ENCODE data around the gene MOSPD3. TPM values are rescaled to one million over a fixed set of nuclear protein-coding genes. Genes with fewer than 3 reads are reported as not detected.

MOSPD3 gene
- total and polyA plus RNA-seq, 2 experiments from 2014 or later = 15.3 to 23.5 TPM

DNA sequence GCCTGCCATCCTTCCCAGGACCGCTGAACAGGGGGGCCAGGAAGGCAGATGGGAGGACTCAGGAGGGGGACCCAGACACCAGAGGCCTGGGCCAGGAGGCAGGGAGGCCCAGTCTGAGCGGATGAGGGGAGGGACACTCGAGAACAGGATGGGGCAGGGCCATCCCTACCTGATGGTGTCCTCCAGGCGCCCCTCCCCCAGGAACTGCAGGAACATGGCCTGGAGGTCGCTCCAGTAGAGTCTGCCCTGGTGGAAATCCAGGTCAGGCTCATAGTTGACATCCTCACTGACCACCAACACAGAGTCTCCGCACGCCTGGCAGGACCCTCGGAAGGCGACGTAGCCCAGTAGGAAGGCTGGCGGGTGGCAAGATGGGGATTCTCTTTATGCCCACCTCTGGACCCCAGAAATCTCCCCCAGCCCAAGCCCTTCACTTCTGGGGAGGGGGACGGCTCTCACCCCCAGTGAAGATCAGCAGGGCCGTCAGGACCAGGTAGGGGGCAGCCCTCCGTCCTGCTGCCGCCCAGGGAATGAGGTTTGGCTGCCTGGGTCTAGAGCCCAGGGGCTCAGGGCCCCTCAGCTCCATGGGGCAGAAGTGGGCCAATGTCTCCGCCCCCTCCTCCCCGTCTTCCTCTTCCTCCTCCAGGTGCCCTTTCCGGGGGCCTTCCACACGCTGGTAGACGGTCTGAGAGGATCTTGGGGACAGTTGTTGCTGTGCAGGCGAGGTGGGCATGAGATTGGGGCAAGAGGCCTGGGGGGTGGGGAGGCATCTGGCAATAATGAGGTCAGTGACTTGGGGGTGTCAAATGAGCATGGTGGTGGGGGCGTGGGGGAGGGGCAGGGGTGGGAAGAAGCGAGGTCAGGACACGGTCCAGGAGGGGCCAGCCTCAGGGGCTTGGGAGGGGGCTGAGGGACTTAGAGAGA lies 28.4 kb downstream of the MOSPD3 start:
- peaks cover 4% of the 10 kb centered on the region; the same call in 1 of the 2 replicates for H3K4me1 ChIP-seq (ENCODE audit: insufficient read depth)
- ATAC-seq = peak; percentile 4; the same call in 1 of the 3 replicates
- H3K27ac Mint-ChIP-seq = no peak overlapping the region

More for the DNA sequence above, 28.4 kb downstream of the MOSPD3 start:
- no peaks in the 10 kb centered on the region for H3K9me3 Mint-ChIP-seq
- TF ChIP-seq CTCF (conservative IDR thresholded peaks at IDR 0.05; ENCODE audit: low read depth in 2 of 2) (no peak), POLR2AphosphoS5 (IDR thresholded peaks at IDR 0.05; ENCODE audit: low read depth) (no peak), EZH2 (IDR thresholded peaks at IDR 0.05; ENCODE audit: low read depth, unreplicated experiment) (no peak), REST (IDR thresholded peaks at IDR 0.05; ENCODE audit: unreplicated experiment) (no peak), ZNF462 (CRISPR knock-in tag; IDR thresholded peaks at IDR 0.05) (no peak), EZH2phosphoT487 (IDR thresholded peaks at IDR 0.05; ENCODE audit: unreplicated experiment) (no peak), NANOG (IDR thresholded peaks at IDR 0.05; ENCODE audit: borderline replicate concordance) (no peak), JUNB (IDR thresholded peaks at IDR 0.05; ENCODE audit: unreplicated experiment) (no peak), CREB1 (CRISPR knock-in tag; IDR thresholded peaks at IDR 0.05; ENCODE audit: low read depth) (no peak), ZNF331 (CRISPR knock-in tag; IDR thresholded peaks at IDR 0.05; ENCODE audit: low read depth) (no peak), ZNF114 (CRISPR knock-in tag; IDR thresholded peaks at IDR 0.05) (no peak), STAT1 (IDR thresholded peaks at IDR 0.05; ENCODE audit: unreplicated experiment) (no peak)
- TF ChIP-seq, protein P1, sequence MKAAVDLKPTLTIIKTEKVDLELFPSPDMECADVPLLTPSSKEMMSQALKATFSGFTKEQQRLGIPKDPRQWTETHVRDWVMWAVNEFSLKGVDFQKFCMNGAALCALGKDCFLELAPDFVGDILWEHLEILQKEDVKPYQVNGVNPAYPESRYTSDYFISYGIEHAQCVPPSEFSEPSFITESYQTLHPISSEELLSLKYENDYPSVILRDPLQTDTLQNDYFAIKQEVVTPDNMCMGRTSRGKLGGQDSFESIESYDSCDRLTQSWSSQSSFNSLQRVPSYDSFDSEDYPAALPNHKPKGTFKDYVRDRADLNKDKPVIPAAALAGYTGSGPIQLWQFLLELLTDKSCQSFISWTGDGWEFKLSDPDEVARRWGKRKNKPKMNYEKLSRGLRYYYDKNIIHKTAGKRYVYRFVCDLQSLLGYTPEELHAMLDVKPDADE (IDR thresholded peaks at IDR 0.05) = no peak
- peak overlapping the region; percentile 60 for H3K4me2 ChIP-seq
- no peak overlapping the region for H3K27ac ChIP-seq (ENCODE audit: low read depth)
- no peak for DNase-seq (ENCODE audit: low spot score)
- no peaks in the 10 kb centered on the region for H3K27me3 ChIP-seq (ENCODE audit: insufficient read depth)
- H3K36me3 Mint-ChIP-seq (ENCODE audit: low read depth) = no peaks in the 10 kb centered on the region
- H3K9me2 ChIP-seq (ENCODE audit: insufficient read depth) = no peaks in the 10 kb centered on the region
- H3K4me1 Mint-ChIP-seq = peaks cover 23% of the 10 kb centered on the region
- no peaks in the 10 kb centered on the region for H3K79me2 ChIP-seq (replicated peaks; ENCODE audit: insufficient read depth)
- H3K4me3 Mint-ChIP-seq = no peak overlapping the region
- H3K27me3 Mint-ChIP-seq (ENCODE audit: insufficient read depth, low read depth, poor library complexity) = peaks cover 2% of the 10 kb centered on the region
- no peaks in the 10 kb centered on the region for H3K36me3 ChIP-seq (ENCODE audit: insufficient read depth)
- H4K20me1 ChIP-seq (replicated peaks; ENCODE audit: insufficient read depth) = no peaks in the 10 kb centered on the region
- H3F3A ChIP-seq (replicated peaks; ENCODE audit: low read depth) = 0 out of 2 replicates have a peak, but pooled peaks cover 4% of the 10 kb centered on the region
- H2AFZ ChIP-seq = no peak overlapping the region
- no peak overlapping the region for H3K4me3 ChIP-seq

Measured in GM23338 (cell line).